Panc1 (cell line): ENCODE measurements around the gene RTF1. TPM values are rescaled to one million over a fixed set of nuclear protein-coding genes. Genes with fewer than 3 reads are reported as not detected.

Experiments used
- ATAC-seq: fragments of 200-7000 bp; cut with Tn5 transposase; 2 replicates; pipeline ENCODE4 v1.9.1; 2020; ENCODE audit warnings: mild to moderate bottlenecking, moderate library complexity
- BruUV-seq: library from RNA; stranded (reverse); fragments of 400-500 nt; replicated peaks from 2 replicates; lab custom pipeline; 2021; lab: Mats Ljungman, UMichigan
- CTCF ChIA-PET: fragments of 300-600 bp; sonication (Branson Sonifier 250); formaldehyde crosslinking; loops from one replicate; lab custom pipeline; 2022; ENCODE audit warnings: antibody characterized with exemption; lab: Charles Lee
- POLR2A ChIA-PET: fragments of 300-600 bp; sonication (Branson Sonifier 250); formaldehyde crosslinking; loops from one replicate; lab custom pipeline; 2022; ENCODE audit warnings: antibody characterized with exemption; lab: Charles Lee
- DNase-seq: peaks from one replicate; pipeline ENCODE4 v3.0.0-alpha.2; 2010; ENCODE audit warnings: low read depth, low spot score
- H3K27ac ChIP-seq: 2 replicates; pipeline ENCODE4 v1.5.1; 2011; ENCODE audit warnings: mild to moderate bottlenecking, low read length, inconsistent platforms
- H3K27me3 ChIP-seq: fragments of 200-500 bp; sonication (Bioruptor generic); 2 replicates; pipeline ENCODE4 v1.6.0; 2014; ENCODE audit warnings: low read length, inconsistent platforms; ENCODE audit not compliant: control insufficient read depth, insufficient read depth
- H3K36me3 ChIP-seq: fragments of 200-500 bp; sonication (Bioruptor generic); 2 replicates; pipeline ENCODE4 v1.5.1; 2014; ENCODE audit warnings: inconsistent platforms, mild to moderate bottlenecking, low read length, moderate library complexity; ENCODE audit not compliant: control insufficient read depth, insufficient read depth
- H3K4me1 ChIP-seq: 2 replicates; pipeline ENCODE4 v1.5.1; 2011; ENCODE audit warnings: inconsistent platforms, mild to moderate bottlenecking, low read length, moderate library complexity; ENCODE audit not compliant: control insufficient read depth, insufficient read depth
- H3K4me3 ChIP-seq, 2 experiments: 2 replicates each; pipeline ENCODE4 v1.5.1; 2011 to 2012; ENCODE audit warnings: low read depth in 2 of 2, low read length in 2 of 2, mild to moderate bottlenecking in 2 of 2, inconsistent platforms in 1 of 2, moderate library complexity in 1 of 2
- H3K9me3 ChIP-seq: fragments of 200-500 bp; sonication (Bioruptor generic); 2 replicates; pipeline ENCODE4 v1.5.1; 2014; ENCODE audit warnings: low read depth, mild to moderate bottlenecking, inconsistent platforms, low read length, moderate library complexity; ENCODE audit not compliant: control insufficient read depth, insufficient read depth
- CTCF ChIP-seq: fragments of 450-650 bp; IDR thresholded peaks from 2 replicates; pipeline ENCODE4 v1.5.1; 2017; ENCODE audit warnings: mild to moderate bottlenecking
- POLR2AphosphoS5 ChIP-seq: IDR thresholded peaks from 2 replicates; pipeline ENCODE4 v1.6.1; 2012; ENCODE audit warnings: mild to moderate bottlenecking, low read depth, low read length, moderate library complexity
- SIN3A ChIP-seq: IDR thresholded peaks from 2 replicates; pipeline ENCODE4 v1.6.1; 2012; ENCODE audit warnings: low read depth, mild to moderate bottlenecking, low read length, moderate library complexity, borderline replicate concordance; ENCODE audit not compliant: insufficient read depth
- TCF7L2 ChIP-seq: IDR thresholded peaks from 2 replicates; pipeline ENCODE4 v1.6.1; 2011; ENCODE audit warnings: mild to moderate bottlenecking, low read depth, low read length, inconsistent platforms
- in situ Hi-C: cut with HindIII; loops from 2 replicates; pipeline ENCODE4 v1.10.0; 2016; ENCODE audit warnings: low sequenced_read_pairs, low pct_unique_long_range_greater_than_20kb
- intact Hi-C: fragments of 100-400 bp; cut with micrococcal nuclease; formaldehyde crosslinking; loops from one replicate; pipeline ENCODE4 v1.10.0; 2022; ENCODE audit not compliant: unreplicated experiment
- total RNA-seq: library from RNA; stranded (reverse); gene quantifications from one replicate; pipeline ENCODE4 v1.2.1, GENCODE V29; 2021; ENCODE audit not compliant: unreplicated experiment
- TF ChIP-seq, protein P1 (sequence below), 2 experiments: IDR thresholded peaks; 2 replicates each; pipeline ENCODE4 v1.6.1; 2011 to 2012; ENCODE audit warnings: low read depth in 2 of 2, control low read depth in 1 of 2, low read length in 1 of 2, mild to moderate bottlenecking in 1 of 2, moderate library complexity in 1 of 2; ENCODE audit not compliant: insufficient read depth in 1 of 2

The RTF1 gene
- total RNA-seq, 1 experiment from 2014 or later: 43.5 TPM

GRCh38 chr15:41499109-41499851 lies 82.4 kb downstream of the RTF1 start:
- Histone ChIP-seq H3K4me3 (no peak overlapping the region), H3K36me3 (no peaks in the 10 kb centered on the region), H3K27me3 (no peaks in the 10 kb centered on the region), H3K4me1 (no peaks in the 10 kb centered on the region), H3K27ac (no peak overlapping the region), H3K9me3 (no peaks in the 10 kb centered on the region)
- no peak for DNase-seq
- no peak for TF ChIP-seq CTCF
- no peak for TF ChIP-seq TCF7L2
- no peak for TF ChIP-seq POLR2AphosphoS5
- TF ChIP-seq, protein P1, sequence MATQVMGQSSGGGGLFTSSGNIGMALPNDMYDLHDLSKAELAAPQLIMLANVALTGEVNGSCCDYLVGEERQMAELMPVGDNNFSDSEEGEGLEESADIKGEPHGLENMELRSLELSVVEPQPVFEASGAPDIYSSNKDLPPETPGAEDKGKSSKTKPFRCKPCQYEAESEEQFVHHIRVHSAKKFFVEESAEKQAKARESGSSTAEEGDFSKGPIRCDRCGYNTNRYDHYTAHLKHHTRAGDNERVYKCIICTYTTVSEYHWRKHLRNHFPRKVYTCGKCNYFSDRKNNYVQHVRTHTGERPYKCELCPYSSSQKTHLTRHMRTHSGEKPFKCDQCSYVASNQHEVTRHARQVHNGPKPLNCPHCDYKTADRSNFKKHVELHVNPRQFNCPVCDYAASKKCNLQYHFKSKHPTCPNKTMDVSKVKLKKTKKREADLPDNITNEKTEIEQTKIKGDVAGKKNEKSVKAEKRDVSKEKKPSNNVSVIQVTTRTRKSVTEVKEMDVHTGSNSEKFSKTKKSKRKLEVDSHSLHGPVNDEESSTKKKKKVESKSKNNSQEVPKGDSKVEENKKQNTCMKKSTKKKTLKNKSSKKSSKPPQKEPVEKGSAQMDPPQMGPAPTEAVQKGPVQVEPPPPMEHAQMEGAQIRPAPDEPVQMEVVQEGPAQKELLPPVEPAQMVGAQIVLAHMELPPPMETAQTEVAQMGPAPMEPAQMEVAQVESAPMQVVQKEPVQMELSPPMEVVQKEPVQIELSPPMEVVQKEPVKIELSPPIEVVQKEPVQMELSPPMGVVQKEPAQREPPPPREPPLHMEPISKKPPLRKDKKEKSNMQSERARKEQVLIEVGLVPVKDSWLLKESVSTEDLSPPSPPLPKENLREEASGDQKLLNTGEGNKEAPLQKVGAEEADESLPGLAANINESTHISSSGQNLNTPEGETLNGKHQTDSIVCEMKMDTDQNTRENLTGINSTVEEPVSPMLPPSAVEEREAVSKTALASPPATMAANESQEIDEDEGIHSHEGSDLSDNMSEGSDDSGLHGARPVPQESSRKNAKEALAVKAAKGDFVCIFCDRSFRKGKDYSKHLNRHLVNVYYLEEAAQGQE (IDR thresholded peaks at IDR 0.05; ENCODE audit: insufficient read depth in 1 of 2, low read depth in 2 of 2, low read length in 1 of 2): no peak
- no peak for TF ChIP-seq SIN3A
- CTCF ChIA-PET: no interaction called here
- intact Hi-C loops (no loop called here), in situ Hi-C loops (no loop called here)
- no peak for ATAC-seq
- POLR2A ChIA-PET: no interaction called here
- no TSS peak for BruUV-seq

GRCh38 chr15:41501191-41501917 lies 84.5 kb downstream of the RTF1 start:
- Histone ChIP-seq H3K4me1 (no peaks in the 10 kb centered on the region), H3K27ac (no peak overlapping the region), H3K27me3 (no peaks in the 10 kb centered on the region), H3K4me3 (no peak overlapping the region), H3K36me3 (no peaks in the 10 kb centered on the region), H3K9me3 (no peaks in the 10 kb centered on the region)
- in situ Hi-C loops (no loop called here), intact Hi-C loops (no loop called here)
- BruUV-seq: no TSS peak
- ATAC-seq (no peak), DNase-seq (no peak)
- ChIA-PET POLR2A (no interaction called here), CTCF (no interaction called here)
- no peak for TF ChIP-seq CTCF
- no peak for TF ChIP-seq TCF7L2
- no peak for TF ChIP-seq POLR2AphosphoS5
